Measurements from ENCODE around the gene TBCB. TPM values are rescaled to one million over a fixed set of nuclear protein-coding genes. Genes with fewer than 3 reads are reported as not detected.

TBCB gene
- total and polyA plus RNA-seq, 3 donors from 2014 or later, result 177 to 226 (median 195) TPM

DNA sequence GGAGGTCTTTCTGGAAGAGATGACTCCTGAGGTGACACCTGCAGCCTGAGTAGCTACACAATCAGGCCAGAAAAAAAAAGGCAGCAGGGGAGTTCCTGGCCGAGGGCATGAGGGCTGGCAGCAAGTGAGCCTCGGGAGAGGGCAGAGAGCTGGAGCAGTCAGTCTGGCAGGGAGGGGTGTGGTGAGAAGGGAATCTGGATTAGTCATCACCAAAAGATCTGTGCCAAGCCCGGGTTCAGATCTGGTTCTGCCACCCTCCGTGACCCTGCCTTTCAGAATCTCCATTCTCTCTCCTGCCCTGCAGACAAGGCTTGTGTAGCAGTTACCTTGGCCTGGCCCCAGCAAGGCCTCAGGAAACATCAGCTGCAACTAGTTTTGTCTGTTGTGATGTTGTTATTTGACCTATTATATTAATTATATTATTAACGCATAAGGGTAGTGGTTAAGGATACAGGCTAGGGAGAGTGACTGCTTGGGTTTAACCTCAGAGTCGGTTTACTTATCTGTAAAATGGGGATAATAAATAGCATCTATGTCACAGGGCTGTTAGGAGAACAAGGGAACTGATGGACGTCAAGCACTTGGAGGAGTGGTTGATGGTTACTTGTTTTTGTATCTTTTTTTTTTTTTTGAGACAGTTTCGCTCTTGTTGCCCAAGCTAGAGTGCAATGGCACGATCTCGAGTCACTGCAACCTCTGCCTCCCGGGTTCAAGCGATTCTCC lies 21.9 kb downstream of the TBCB start:
- intact Hi-C loops (cut with DNase I; ENCODE audit: low total_unique reads), result no loop called here
- H3K36me3 ChIP-seq (ENCODE audit: low read depth, missing control alignments), result no peaks in the 10 kb centered on the region
- no peak overlapping the region for H3K27ac ChIP-seq
- H3K4me3 ChIP-seq, result no peak overlapping the region
- no peak for TF ChIP-seq POLR2A (IDR thresholded peaks at IDR 0.05)
- TF ChIP-seq, protein P1, sequence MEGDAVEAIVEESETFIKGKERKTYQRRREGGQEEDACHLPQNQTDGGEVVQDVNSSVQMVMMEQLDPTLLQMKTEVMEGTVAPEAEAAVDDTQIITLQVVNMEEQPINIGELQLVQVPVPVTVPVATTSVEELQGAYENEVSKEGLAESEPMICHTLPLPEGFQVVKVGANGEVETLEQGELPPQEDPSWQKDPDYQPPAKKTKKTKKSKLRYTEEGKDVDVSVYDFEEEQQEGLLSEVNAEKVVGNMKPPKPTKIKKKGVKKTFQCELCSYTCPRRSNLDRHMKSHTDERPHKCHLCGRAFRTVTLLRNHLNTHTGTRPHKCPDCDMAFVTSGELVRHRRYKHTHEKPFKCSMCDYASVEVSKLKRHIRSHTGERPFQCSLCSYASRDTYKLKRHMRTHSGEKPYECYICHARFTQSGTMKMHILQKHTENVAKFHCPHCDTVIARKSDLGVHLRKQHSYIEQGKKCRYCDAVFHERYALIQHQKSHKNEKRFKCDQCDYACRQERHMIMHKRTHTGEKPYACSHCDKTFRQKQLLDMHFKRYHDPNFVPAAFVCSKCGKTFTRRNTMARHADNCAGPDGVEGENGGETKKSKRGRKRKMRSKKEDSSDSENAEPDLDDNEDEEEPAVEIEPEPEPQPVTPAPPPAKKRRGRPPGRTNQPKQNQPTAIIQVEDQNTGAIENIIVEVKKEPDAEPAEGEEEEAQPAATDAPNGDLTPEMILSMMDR (IDR thresholded peaks at IDR 0.05), result no peak
- no peaks in the 10 kb centered on the region for H3K9me3 ChIP-seq
- WGBS, 2 donors, result 68 to 70% methylated on average over 12 of the region's 12 CpGs
- H3K4me1 ChIP-seq, result peaks cover 8% of the 10 kb centered on the region
- DNase-seq, result no peak
- no peaks in the 10 kb centered on the region for H3K27me3 ChIP-seq

DNA sequence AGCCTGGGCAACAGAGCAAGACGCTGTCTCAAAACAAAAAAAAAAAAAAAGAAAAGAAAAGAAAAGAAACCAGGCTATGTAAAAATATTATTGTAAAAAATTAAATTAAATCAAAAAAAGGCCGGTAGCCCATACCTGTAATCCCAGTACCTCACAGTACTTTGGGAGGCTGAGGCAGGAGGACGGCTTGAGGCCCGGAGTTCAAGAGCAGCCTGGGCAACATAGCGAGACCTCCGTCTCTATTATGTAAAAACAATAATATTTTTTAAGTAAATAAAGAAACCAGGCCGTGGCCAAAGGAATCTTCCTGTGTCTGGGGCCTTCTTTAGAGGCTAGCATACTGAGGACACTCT lies 23.8 kb downstream of the TBCB start:
- Histone ChIP-seq H3K4me3 (peak overlapping the region; percentile 87 to 94), H3K9me3 (no peaks in the 10 kb centered on the region), H3K36me3 (ENCODE audit: low read depth, missing control alignments) (no peaks in the 10 kb centered on the region), H3K4me1 (peaks cover 8% of the 10 kb centered on the region), H3K27me3 (no peaks in the 10 kb centered on the region), H3K27ac (peak overlapping the region; percentile 95 to 96)
- intact Hi-C loops (cut with DNase I; ENCODE audit: low total_unique reads), result no loop called here
- no peak for TF ChIP-seq POLR2A (IDR thresholded peaks at IDR 0.05)
- TF ChIP-seq, protein P1 (IDR thresholded peaks at IDR 0.05), result no peak
- 35 to 41% methylated on average over 7 of the region's 7 CpGs for WGBS, 2 donors
- DNase-seq, result no peak

DNA sequence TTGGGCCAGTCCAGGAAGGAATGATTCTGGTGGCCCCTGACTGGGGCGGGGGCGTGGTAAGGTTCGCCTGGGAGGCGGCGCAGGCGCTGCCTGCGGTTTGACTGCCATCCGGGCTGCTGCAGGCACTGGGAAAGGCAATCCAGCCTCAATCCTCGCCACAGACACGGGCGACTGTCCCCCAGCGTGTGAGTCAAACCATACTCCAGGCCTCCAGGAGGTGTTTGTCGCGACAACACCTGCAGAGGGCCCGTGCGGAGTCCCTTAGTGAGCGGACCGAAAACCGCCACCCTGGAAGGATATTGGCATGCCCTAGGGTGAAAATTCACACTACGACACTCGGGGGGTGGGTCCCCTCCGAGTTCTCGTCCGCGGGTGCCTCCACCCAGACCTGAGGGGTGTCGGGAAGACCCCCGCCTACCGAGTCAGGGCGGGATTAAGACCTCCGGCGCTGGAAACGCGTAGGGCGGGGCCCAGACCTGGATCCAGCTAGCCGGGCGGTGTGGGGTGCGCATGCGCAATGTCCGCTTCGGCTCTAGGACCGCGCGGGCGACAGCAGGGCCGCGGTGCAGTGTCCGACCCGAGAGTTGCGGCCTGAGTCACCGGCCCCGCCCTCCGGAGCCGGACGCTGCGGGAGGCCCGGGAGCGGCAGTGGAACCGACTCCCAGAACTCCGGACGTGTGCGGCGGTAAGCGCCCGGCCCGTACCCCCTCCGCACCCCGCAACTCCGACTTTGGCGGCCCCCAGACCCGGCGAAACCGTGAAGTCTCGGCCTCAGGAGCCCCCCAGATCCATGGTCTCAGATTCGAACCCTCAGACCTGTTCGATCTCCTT lies 24.4 kb downstream of the TBCB start, which contains the start of gene CAPNS1:
Gene CAPNS1, plus strand, starts transcription at position 594 of the 831 bp plus-strand sequence. CDS start 946 bp downstream, outside the sequence.
- H3K4me3 ChIP-seq, result peak within 1 kb of the TSS; percentile 87 to 94
- TF ChIP-seq, protein P1 (IDR thresholded peaks at IDR 0.05), result peak in 1 of 3 experiments; percentile 11
- peak; percentile 56 for TF ChIP-seq POLR2A (IDR thresholded peaks at IDR 0.05)
- H3K9me3 ChIP-seq, result no peaks in the 10 kb centered on the region
- H3K4me1 ChIP-seq, result peaks cover 8% of the 10 kb centered on the region
- DNase-seq, result peak; percentile 97
- peak within 1 kb of the TSS; percentile 95 to 96 for H3K27ac ChIP-seq
- no peaks in the 10 kb centered on the region for H3K36me3 ChIP-seq (ENCODE audit: low read depth, missing control alignments)
- intact Hi-C loops (cut with DNase I; ENCODE audit: low total_unique reads), result no loop called here
- WGBS, 2 donors, result 0 to 1% methylated on average over 9 to 74 of the region's 75 CpGs
- no peaks in the 10 kb centered on the region for H3K27me3 ChIP-seq

DNA sequence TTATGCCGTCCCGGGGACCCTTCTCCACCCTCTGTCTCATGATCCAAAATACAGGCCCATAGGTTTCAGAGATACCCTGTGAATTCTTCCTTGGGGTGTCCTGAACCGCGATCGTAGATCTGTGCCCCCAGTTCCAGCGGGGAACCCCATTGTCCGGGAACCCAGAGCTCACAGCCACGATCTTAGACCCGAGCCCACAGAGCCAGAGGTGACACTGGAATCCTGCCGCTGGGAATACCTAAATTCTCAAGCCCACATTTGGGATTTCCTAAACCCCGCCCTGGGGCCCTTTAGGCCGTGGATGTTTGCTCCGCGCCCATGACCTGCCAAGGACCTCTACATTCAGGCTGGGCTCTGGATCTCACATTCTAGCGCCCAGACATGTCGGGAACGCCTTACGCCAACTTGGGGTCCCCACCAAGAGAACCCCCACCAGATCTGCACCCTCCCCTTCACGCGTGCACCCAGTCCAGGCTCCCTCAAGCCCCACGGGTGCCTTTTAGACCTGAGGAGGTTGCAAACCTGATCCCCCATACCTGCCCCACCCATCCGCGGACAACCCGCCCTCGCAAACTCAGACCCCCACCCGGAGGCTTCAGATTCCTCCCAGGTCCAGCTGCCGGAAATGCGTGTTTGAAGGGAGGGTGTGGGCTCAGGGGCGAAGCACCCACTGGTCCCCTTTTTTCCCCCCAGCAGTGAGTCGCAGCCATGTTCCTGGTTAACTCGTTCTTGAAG lies 25.2 kb downstream of the TBCB start:
- Histone ChIP-seq H3K27me3 (no peaks in the 10 kb centered on the region), H3K4me1 (peaks cover 8% of the 10 kb centered on the region), H3K9me3 (no peaks in the 10 kb centered on the region), H3K36me3 (ENCODE audit: low read depth, missing control alignments) (no peaks in the 10 kb centered on the region), H3K4me3 (peak overlapping the region; percentile 87 to 94), H3K27ac (peak overlapping the region; percentile 95 to 96)
- no peak for TF ChIP-seq POLR2A (IDR thresholded peaks at IDR 0.05)
- TF ChIP-seq, protein P1 (IDR thresholded peaks at IDR 0.05), result no peak
- DNase-seq, result peak; percentile 36
- intact Hi-C loops (cut with DNase I; ENCODE audit: low total_unique reads), result no loop called here
- 0% methylated on average over 9 to 31 of the region's 31 CpGs for WGBS, 2 donors

All from testis (tissue), 3 donors.